Panc1 (cell line): Measurements from ENCODE around the gene PRELID2.

ENCODE experiments used
- CTCF ChIP-seq: fragments of 450-650 bp; IDR thresholded peaks from 2 replicates; pipeline ENCODE4 v1.5.1; 2017; ENCODE audit warnings: mild to moderate bottlenecking
- POLR2AphosphoS5 ChIP-seq: IDR thresholded peaks from 2 replicates; pipeline ENCODE4 v1.6.1; 2012; ENCODE audit warnings: mild to moderate bottlenecking, low read depth, low read length, moderate library complexity

- TF ChIP-seq CTCF (no peak), POLR2AphosphoS5 (no peak)
Observed at GRCh38 chr5:145853781-145854376, 18.7 kb upstream of the PRELID2 start.
